Activated CD8-positive, alpha-beta memory T cell treated with anti-CD3 and anti-CD28 coated beads, Interleukin-2, amount 10 ng/mL, durations not matched to agents 7 days and 5 days (primary cell): ENCODE results near the gene GET4. TPM values are rescaled to one million over a fixed set of nuclear protein-coding genes. Genes with fewer than 3 reads are reported as not detected.

ENCODE experiments used
- ATAC-seq: fragments of 150-1000 bp; cut with Tn5 transposase; one replicate; pipeline ENCODE4 v1.10.0; 2021; ENCODE audit warnings: moderate library complexity
- CTCF ChIA-PET: fragments of 350-600 bp; sonication (Branson Sonifier 250); formaldehyde crosslinking; loops from one replicate; lab custom pipeline; 2021; ENCODE audit warnings: antibody characterized with exemption; lab: Charles Lee
- DNase-seq: peaks from one replicate; pipeline ENCODE4 v3.0.0-alpha.2; 2020
- H3K27ac Mint-ChIP-seq: one replicate; pipeline ENCODE4 v1.8.0; 2021; ENCODE audit warnings: mild to moderate bottlenecking, mixed read lengths
- H3K27me3 Mint-ChIP-seq: one replicate; pipeline ENCODE4 v1.8.0; 2021; ENCODE audit warnings: mixed read lengths
- H3K36me3 Mint-ChIP-seq: one replicate; pipeline ENCODE4 v1.8.0; 2021; ENCODE audit warnings: mild to moderate bottlenecking, mixed read lengths
- H3K4me1 Mint-ChIP-seq: one replicate; pipeline ENCODE4 v1.8.0; 2021; ENCODE audit warnings: mixed read lengths
- H3K4me3 Mint-ChIP-seq: one replicate; pipeline ENCODE4 v1.8.0; 2021; ENCODE audit warnings: mild to moderate bottlenecking, moderate library complexity, mixed read lengths
- H3K9me3 Mint-ChIP-seq: one replicate; pipeline ENCODE4 v1.8.0; 2022; ENCODE audit warnings: low read depth, mixed read lengths
- total RNA-seq, 2 experiments: library from RNA; stranded (reverse); gene quantifications; one replicate each; pipeline ENCODE4 v1.2.3, GENCODE V29; 2021

Gene GET4
- 10 to 100 TPM; 38.0 to 39.2 TPM for total RNA-seq

GRCh38 chr7:876077-876971, at the start of gene GET4:
Gene GET4, plus strand, starts transcription at chr7:876554. Its CDS starts 92 bp downstream, at chr7:876646.
- Mint-ChIP-seq H3K27me3 (no peaks in the 10 kb centered on the region), H3K36me3 (peaks cover 13% of the 10 kb centered on the region), H3K27ac (peak within 1 kb of the TSS; percentile 95), H3K4me1 (peaks cover 26% of the 10 kb centered on the region), H3K4me3 (peak within 1 kb of the TSS; percentile 98), H3K9me3 (no peaks in the 10 kb centered on the region)
- CTCF ChIA-PET = interaction anchor here (0.9 to 2.6 kb wide), 8 partner anchors 40 to 554 kb away, joined by 3 to 11 read pairs (median 4); partner anchors contain the start of genes GPR146 and SUN1
- DNase-seq (peak; percentile 98), ATAC-seq (peak; percentile 87)

- peaks cover 29% of the 10 kb centered on the region for H3K4me1 Mint-ChIP-seq
- H3K4me3 Mint-ChIP-seq = no peak overlapping the region
- ATAC-seq (no peak), DNase-seq (no peak)
- peaks cover 5% of the 10 kb centered on the region for H3K36me3 Mint-ChIP-seq
- no peaks in the 10 kb centered on the region for H3K27me3 Mint-ChIP-seq
- CTCF ChIA-PET = no interaction called here
- no peaks in the 10 kb centered on the region for H3K9me3 Mint-ChIP-seq
- H3K27ac Mint-ChIP-seq = no peak overlapping the region
Measured at GRCh38 chr7:828793-829561, 47.4 kb upstream of the GET4 start.

- no peak overlapping the region for H3K4me3 Mint-ChIP-seq
- no peaks in the 10 kb centered on the region for H3K27me3 Mint-ChIP-seq
- DNase-seq (no peak), ATAC-seq (no peak)
- H3K36me3 Mint-ChIP-seq = peaks cover 5% of the 10 kb centered on the region
- no peak overlapping the region for H3K27ac Mint-ChIP-seq
- H3K4me1 Mint-ChIP-seq = peaks cover 29% of the 10 kb centered on the region
- CTCF ChIA-PET = no interaction called here
- no peaks in the 10 kb centered on the region for H3K9me3 Mint-ChIP-seq
Measured at GRCh38 chr7:830069-830468, 46.3 kb upstream of the GET4 start.

GRCh38 chr7:831596-832166, 44.7 kb upstream of the GET4 start:
- Mint-ChIP-seq H3K27me3 (no peaks in the 10 kb centered on the region), H3K9me3 (no peaks in the 10 kb centered on the region), H3K27ac (peak overlapping the region; percentile 85), H3K4me1 (peaks cover 29% of the 10 kb centered on the region), H3K4me3 (peak overlapping the region; percentile 59), H3K36me3 (peaks cover 5% of the 10 kb centered on the region)
- ATAC-seq (peak; percentile 61), DNase-seq (no peak)
- CTCF ChIA-PET = interaction anchor here (1.0 to 2.6 kb wide), 6 partner anchors 14 to 45 kb away, joined by 3 to 12 read pairs (median 6); partner anchors contain the start of gene GET4

- H3K9me3 Mint-ChIP-seq = no peaks in the 10 kb centered on the region
- peak; percentile 76 for DNase-seq
- ATAC-seq = peak; percentile 76
- peak within 1 kb of the TSS; percentile 59 for H3K4me3 Mint-ChIP-seq
- CTCF ChIA-PET = interaction anchor here (0.6 to 2.6 kb wide), 10 partner anchors 15 to 280 kb away, joined by 3 to 12 read pairs (median 4); partner anchors contain the start of gene GET4
- no peaks in the 10 kb centered on the region for H3K27me3 Mint-ChIP-seq
- peaks cover 29% of the 10 kb centered on the region for H3K4me1 Mint-ChIP-seq
- H3K36me3 Mint-ChIP-seq = peaks cover 5% of the 10 kb centered on the region
- peak within 1 kb of the TSS; percentile 85 for H3K27ac Mint-ChIP-seq
Measured at GRCh38 chr7:832167-832967, 44.0 kb upstream of the GET4 start, which contains the start of gene SUN1. Gene SUN1, plus strand, starts transcription at chr7:832476. Its CDS starts 49 bp downstream, at chr7:832525.

GRCh38 chr7:832968-833424, 43.4 kb upstream of the GET4 start:
- no peaks in the 10 kb centered on the region for H3K9me3 Mint-ChIP-seq
- no peaks in the 10 kb centered on the region for H3K27me3 Mint-ChIP-seq
- H3K27ac Mint-ChIP-seq = peak overlapping the region; percentile 85
- H3K36me3 Mint-ChIP-seq = peaks cover 5% of the 10 kb centered on the region
- ATAC-seq = no peak
- H3K4me1 Mint-ChIP-seq = peaks cover 29% of the 10 kb centered on the region
- CTCF ChIA-PET = interaction anchor here (0.6 to 2.6 kb wide), 7 partner anchors 13 to 279 kb away, joined by 3 to 12 read pairs (median 4); no protein-coding TSS in a partner anchor
- peak overlapping the region; percentile 59 for H3K4me3 Mint-ChIP-seq
- DNase-seq = no peak

- no peak for DNase-seq
- no peaks in the 10 kb centered on the region for H3K9me3 Mint-ChIP-seq
- H3K4me1 Mint-ChIP-seq = peaks cover 29% of the 10 kb centered on the region
- H3K36me3 Mint-ChIP-seq = peaks cover 5% of the 10 kb centered on the region
- H3K27ac Mint-ChIP-seq = no peak overlapping the region
- H3K4me3 Mint-ChIP-seq = no peak overlapping the region
- no peak for ATAC-seq
- CTCF ChIA-PET = interaction anchor here (1.0 to 2.6 kb wide), 6 partner anchors 12 to 159 kb away, joined by 3 to 12 read pairs (median 4); no protein-coding TSS in a partner anchor
- H3K27me3 Mint-ChIP-seq = no peaks in the 10 kb centered on the region
Measured at GRCh38 chr7:833601-834258, 42.6 kb upstream of the GET4 start.

- Mint-ChIP-seq H3K27me3 (no peaks in the 10 kb centered on the region), H3K4me3 (no peak overlapping the region), H3K9me3 (no peaks in the 10 kb centered on the region), H3K4me1 (peaks cover 29% of the 10 kb centered on the region), H3K36me3 (peaks cover 7% of the 10 kb centered on the region), H3K27ac (no peak overlapping the region)
- CTCF ChIA-PET = interaction anchor here (1.6 kb wide), 1 partner anchor 159 kb away, joined by 3 read pairs; no protein-coding TSS in a partner anchor
- DNase-seq = no peak
- ATAC-seq = no peak
Measured at GRCh38 chr7:834277-834676, 42.1 kb upstream of the GET4 start.

GRCh38 chr7:835021-835420, 41.3 kb upstream of the GET4 start:
- peaks cover 10% of the 10 kb centered on the region for H3K36me3 Mint-ChIP-seq
- CTCF ChIA-PET = no interaction called here
- DNase-seq = no peak
- H3K9me3 Mint-ChIP-seq = no peaks in the 10 kb centered on the region
- H3K4me3 Mint-ChIP-seq = no peak overlapping the region
- no peaks in the 10 kb centered on the region for H3K27me3 Mint-ChIP-seq
- H3K4me1 Mint-ChIP-seq = peaks cover 29% of the 10 kb centered on the region
- no peak for ATAC-seq
- no peak overlapping the region for H3K27ac Mint-ChIP-seq

- no peak overlapping the region for H3K4me3 Mint-ChIP-seq
- H3K9me3 Mint-ChIP-seq = no peaks in the 10 kb centered on the region
- peaks cover 10% of the 10 kb centered on the region for H3K36me3 Mint-ChIP-seq
- no peak overlapping the region for H3K27ac Mint-ChIP-seq
- no peak for DNase-seq
- peaks cover 23% of the 10 kb centered on the region for H3K4me1 Mint-ChIP-seq
- CTCF ChIA-PET = interaction anchor here (0.9 kb wide), 1 partner anchor 40 kb away, joined by 5 read pairs; the partner anchor contains the start of gene GET4
- no peaks in the 10 kb centered on the region for H3K27me3 Mint-ChIP-seq
- ATAC-seq = no peak
Measured at GRCh38 chr7:835485-836401, 40.6 kb upstream of the GET4 start.

GRCh38 chr7:836429-836828, 39.9 kb upstream of the GET4 start:
- Mint-ChIP-seq H3K27ac (no peak overlapping the region), H3K9me3 (no peaks in the 10 kb centered on the region), H3K27me3 (no peaks in the 10 kb centered on the region), H3K4me3 (no peak overlapping the region), H3K36me3 (peaks cover 10% of the 10 kb centered on the region), H3K4me1 (peaks cover 18% of the 10 kb centered on the region)
- CTCF ChIA-PET = interaction anchor here (0.9 kb wide), 1 partner anchor 39 kb away, joined by 5 read pairs; the partner anchor contains the start of gene GET4
- ATAC-seq = no peak
- no peak for DNase-seq
